Uterus (tissue), 2 donors: ENCODE data around the gene LDHAL6B.

Experiments
- CTCF ChIP-seq, 4 experiments: fragments of 200-600 bp in 2 of 4; fragments of 450-650 bp in 2 of 4; sonication (generic) in 2 of 4; IDR thresholded peaks; one replicate each; pipeline ENCODE4 v1.5.1; 2016 to 2019; ENCODE audit warnings: antibody characterized with exemption in 4 of 4, mild to moderate bottlenecking in 2 of 4, moderate library complexity in 1 of 4
- POLR2A ChIP-seq, 2 donors: fragments of 450-650 bp; IDR thresholded peaks; one replicate each; pipeline ENCODE4 v1.6.1; 2016; ENCODE audit warnings: antibody characterized with exemption in 2 of 2, mild to moderate bottlenecking in 1 of 2, moderate library complexity in 1 of 2

DNA sequence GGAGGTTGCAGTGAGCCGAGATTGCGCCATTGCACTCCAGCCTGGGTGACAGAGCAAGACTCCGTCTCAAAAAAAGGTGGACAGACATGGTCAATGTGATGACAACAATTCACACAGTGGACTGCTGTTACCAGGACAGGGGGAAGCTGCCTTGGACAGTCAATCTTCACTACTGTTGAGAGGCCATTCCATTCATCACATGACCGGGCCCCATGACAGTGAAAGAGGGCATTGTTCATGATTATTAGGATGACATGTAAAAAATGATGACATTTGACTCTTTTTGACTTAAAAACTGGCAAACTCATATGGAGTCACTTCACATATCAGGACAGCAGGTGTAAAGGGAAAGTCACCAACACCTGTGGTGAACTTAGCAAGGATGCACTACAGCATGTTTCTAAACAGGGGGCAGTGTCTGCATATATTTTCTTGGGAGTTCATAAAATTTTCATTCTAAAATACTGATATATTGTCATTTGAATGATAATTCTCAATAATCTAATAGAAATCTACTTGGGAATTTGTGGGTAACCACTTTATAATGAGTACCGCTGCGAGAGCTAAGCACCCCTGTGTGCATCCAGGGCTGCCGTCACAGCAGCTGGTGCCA lies 34.2 kb upstream of the LDHAL6B start:
- no peak for TF ChIP-seq CTCF (IDR thresholded peaks at IDR 0.05)
- no peak for TF ChIP-seq POLR2A (IDR thresholded peaks at IDR 0.05)
